Measurements from ENCODE around the gene SLC27A5.

GRCh38 chr19:58510084-58510862 lies 1.5 kb downstream of the SLC27A5 start:
- TF ChIP-seq, protein P1, sequence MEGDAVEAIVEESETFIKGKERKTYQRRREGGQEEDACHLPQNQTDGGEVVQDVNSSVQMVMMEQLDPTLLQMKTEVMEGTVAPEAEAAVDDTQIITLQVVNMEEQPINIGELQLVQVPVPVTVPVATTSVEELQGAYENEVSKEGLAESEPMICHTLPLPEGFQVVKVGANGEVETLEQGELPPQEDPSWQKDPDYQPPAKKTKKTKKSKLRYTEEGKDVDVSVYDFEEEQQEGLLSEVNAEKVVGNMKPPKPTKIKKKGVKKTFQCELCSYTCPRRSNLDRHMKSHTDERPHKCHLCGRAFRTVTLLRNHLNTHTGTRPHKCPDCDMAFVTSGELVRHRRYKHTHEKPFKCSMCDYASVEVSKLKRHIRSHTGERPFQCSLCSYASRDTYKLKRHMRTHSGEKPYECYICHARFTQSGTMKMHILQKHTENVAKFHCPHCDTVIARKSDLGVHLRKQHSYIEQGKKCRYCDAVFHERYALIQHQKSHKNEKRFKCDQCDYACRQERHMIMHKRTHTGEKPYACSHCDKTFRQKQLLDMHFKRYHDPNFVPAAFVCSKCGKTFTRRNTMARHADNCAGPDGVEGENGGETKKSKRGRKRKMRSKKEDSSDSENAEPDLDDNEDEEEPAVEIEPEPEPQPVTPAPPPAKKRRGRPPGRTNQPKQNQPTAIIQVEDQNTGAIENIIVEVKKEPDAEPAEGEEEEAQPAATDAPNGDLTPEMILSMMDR (IDR thresholded peaks at IDR 0.05) = no peak
- no peak for TF ChIP-seq POLR2AphosphoS5 (IDR thresholded peaks at IDR 0.05)
- no peak for TF ChIP-seq POLR2A (IDR thresholded peaks at IDR 0.05)

Data from prostate gland (tissue), 2 donors.